H1 (cell line): ENCODE results near the gene SLC9A2. TPM values are rescaled to one million over a fixed set of nuclear protein-coding genes. Genes with fewer than 3 reads are reported as not detected.

Source experiments
- ASH2L ChIP-seq: fragments of 200-600, 300-600 bp; sonication (generic); IDR thresholded peaks from one replicate; pipeline ENCODE4 v1.7.1; 2017; ENCODE audit warnings: low read length
- PHF8 ChIP-seq: fragments of 200-600 bp; sonication (generic); conservative IDR thresholded peaks from 2 replicates; pipeline ENCODE4 v1.7.1; 2012; ENCODE audit warnings: low read depth, mild to moderate bottlenecking, inconsistent platforms, low read length, moderate library complexity
- POU5F1 ChIP-seq: IDR thresholded peaks from 2 replicates; pipeline ENCODE4 v1.6.1; 2011; ENCODE audit warnings: low read depth, mild to moderate bottlenecking, low read length, moderate library complexity
- TCF12 ChIP-seq: IDR thresholded peaks from 2 replicates; pipeline ENCODE4 v1.6.1; 2011; ENCODE audit warnings: low read depth, mild to moderate bottlenecking, low read length
- TEAD4 ChIP-seq: IDR thresholded peaks from 2 replicates; pipeline ENCODE4 v1.6.1; 2012; ENCODE audit warnings: low read depth, low read length, inconsistent platforms, mixed read lengths
- polyA plus RNA-seq, 7 experiments: library from polyadenylated mRNA; depleted of rRNA in 3 of 7; stranded (reverse) in 5 of 7; unstranded in 2 of 7; fragments of >200 nt in 5 of 7; fragments of 200-250 nt in 2 of 7; gene quantifications; 1 replicate in 5 of 7; 2 replicates in 1 of 7; 4 replicates in 1 of 7; pipeline versions ENCODE4 v1.2.1 to v1.2.3, GENCODE V29; 2011 to 2013; ENCODE audit warnings: missing spikeins in 2 of 7, mixed read lengths in 2 of 7
- total RNA-seq: library from RNA; stranded (reverse); fragmentation: NEBNext Ultra II Directional; extraction: Animal tissue kit (Norgen Biotek cat#: 25700); gene quantifications from 2 replicates; pipeline ENCODE4 v1.2.1, GENCODE V29; 2021
- TF ChIP-seq, protein P1 (sequence below): fragments of 300-600 bp; sonication (generic); IDR thresholded peaks from 2 replicates; pipeline ENCODE4 v1.7.1; 2012; ENCODE audit warnings: low read length, moderate library complexity, mild to moderate bottlenecking, inconsistent platforms; ENCODE audit not compliant: insufficient replicate concordance

The SLC9A2 gene
- total and polyA plus RNA-seq, 2 of the 8 experiments (the other 6 are each of a cell fraction or from before 2014, with no cell fraction given) = 0.06 to 0.13 TPM

DNA sequence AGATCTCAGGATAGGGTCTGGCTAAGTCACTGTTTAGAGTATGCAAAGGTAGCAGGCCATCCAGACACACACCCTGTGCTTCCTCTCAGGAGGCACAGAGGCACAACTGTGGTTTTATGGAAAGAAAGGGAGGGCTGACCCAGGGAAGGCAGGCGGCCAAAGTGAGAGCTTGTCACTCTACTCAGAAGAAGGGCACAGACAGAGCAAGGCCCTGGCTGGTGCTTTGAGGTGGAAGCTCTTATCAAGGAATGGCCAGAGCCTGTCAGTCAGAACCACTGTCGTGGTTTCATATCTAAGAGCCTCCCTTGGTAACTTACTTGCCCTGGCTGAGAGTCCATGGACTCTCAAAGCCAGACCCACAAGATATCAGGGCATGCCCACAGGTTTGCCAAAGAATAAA lies 40.7 kb downstream of the SLC9A2 start (continued):
- TF ChIP-seq, protein P1, sequence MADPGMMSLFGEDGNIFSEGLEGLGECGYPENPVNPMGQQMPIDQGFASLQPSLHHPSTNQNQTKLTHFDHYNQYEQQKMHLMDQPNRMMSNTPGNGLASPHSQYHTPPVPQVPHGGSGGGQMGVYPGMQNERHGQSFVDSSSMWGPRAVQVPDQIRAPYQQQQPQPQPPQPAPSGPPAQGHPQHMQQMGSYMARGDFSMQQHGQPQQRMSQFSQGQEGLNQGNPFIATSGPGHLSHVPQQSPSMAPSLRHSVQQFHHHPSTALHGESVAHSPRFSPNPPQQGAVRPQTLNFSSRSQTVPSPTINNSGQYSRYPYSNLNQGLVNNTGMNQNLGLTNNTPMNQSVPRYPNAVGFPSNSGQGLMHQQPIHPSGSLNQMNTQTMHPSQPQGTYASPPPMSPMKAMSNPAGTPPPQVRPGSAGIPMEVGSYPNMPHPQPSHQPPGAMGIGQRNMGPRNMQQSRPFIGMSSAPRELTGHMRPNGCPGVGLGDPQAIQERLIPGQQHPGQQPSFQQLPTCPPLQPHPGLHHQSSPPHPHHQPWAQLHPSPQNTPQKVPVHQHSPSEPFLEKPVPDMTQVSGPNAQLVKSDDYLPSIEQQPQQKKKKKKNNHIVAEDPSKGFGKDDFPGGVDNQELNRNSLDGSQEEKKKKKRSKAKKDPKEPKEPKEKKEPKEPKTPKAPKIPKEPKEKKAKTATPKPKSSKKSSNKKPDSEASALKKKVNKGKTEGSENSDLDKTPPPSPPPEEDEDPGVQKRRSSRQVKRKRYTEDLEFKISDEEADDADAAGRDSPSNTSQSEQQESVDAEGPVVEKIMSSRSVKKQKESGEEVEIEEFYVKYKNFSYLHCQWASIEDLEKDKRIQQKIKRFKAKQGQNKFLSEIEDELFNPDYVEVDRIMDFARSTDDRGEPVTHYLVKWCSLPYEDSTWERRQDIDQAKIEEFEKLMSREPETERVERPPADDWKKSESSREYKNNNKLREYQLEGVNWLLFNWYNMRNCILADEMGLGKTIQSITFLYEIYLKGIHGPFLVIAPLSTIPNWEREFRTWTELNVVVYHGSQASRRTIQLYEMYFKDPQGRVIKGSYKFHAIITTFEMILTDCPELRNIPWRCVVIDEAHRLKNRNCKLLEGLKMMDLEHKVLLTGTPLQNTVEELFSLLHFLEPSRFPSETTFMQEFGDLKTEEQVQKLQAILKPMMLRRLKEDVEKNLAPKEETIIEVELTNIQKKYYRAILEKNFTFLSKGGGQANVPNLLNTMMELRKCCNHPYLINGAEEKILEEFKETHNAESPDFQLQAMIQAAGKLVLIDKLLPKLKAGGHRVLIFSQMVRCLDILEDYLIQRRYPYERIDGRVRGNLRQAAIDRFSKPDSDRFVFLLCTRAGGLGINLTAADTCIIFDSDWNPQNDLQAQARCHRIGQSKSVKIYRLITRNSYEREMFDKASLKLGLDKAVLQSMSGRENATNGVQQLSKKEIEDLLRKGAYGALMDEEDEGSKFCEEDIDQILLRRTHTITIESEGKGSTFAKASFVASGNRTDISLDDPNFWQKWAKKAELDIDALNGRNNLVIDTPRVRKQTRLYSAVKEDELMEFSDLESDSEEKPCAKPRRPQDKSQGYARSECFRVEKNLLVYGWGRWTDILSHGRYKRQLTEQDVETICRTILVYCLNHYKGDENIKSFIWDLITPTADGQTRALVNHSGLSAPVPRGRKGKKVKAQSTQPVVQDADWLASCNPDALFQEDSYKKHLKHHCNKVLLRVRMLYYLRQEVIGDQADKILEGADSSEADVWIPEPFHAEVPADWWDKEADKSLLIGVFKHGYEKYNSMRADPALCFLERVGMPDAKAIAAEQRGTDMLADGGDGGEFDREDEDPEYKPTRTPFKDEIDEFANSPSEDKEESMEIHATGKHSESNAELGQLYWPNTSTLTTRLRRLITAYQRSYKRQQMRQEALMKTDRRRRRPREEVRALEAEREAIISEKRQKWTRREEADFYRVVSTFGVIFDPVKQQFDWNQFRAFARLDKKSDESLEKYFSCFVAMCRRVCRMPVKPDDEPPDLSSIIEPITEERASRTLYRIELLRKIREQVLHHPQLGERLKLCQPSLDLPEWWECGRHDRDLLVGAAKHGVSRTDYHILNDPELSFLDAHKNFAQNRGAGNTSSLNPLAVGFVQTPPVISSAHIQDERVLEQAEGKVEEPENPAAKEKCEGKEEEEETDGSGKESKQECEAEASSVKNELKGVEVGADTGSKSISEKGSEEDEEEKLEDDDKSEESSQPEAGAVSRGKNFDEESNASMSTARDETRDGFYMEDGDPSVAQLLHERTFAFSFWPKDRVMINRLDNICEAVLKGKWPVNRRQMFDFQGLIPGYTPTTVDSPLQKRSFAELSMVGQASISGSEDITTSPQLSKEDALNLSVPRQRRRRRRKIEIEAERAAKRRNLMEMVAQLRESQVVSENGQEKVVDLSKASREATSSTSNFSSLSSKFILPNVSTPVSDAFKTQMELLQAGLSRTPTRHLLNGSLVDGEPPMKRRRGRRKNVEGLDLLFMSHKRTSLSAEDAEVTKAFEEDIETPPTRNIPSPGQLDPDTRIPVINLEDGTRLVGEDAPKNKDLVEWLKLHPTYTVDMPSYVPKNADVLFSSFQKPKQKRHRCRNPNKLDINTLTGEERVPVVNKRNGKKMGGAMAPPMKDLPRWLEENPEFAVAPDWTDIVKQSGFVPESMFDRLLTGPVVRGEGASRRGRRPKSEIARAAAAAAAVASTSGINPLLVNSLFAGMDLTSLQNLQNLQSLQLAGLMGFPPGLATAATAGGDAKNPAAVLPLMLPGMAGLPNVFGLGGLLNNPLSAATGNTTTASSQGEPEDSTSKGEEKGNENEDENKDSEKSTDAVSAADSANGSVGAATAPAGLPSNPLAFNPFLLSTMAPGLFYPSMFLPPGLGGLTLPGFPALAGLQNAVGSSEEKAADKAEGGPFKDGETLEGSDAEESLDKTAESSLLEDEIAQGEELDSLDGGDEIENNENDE = no peak
- TF ChIP-seq PHF8 (no peak), TEAD4 (no peak), POU5F1 (no peak), TCF12 (no peak), ASH2L (no peak)
